H1 (cell line): ENCODE results near the gene DPEP1. TPM values are rescaled to one million over a fixed set of nuclear protein-coding genes. Genes with fewer than 3 reads are reported as not detected.

Experiments
- EGR1 ChIP-seq: IDR thresholded peaks from 2 replicates; pipeline ENCODE4 v1.6.1; 2011; ENCODE audit warnings: low read depth, low read length, borderline replicate concordance
- JUN ChIP-seq: IDR thresholded peaks from 2 replicates; pipeline ENCODE4 v1.6.1; 2011; ENCODE audit warnings: low read depth, mild to moderate bottlenecking, improper control_type of control experiment, low read length
- KDM1A ChIP-seq: fragments of 200-600, 300-600 bp; sonication (generic); IDR thresholded peaks from 2 replicates; pipeline ENCODE4 v1.7.1; 2016; ENCODE audit warnings: mild to moderate bottlenecking, low read length, borderline replicate concordance
- KDM5A ChIP-seq: fragments of 200-600 bp; IDR thresholded peaks from 2 replicates; pipeline ENCODE4 v1.7.1; 2012; ENCODE audit warnings: mild to moderate bottlenecking, low read length, inconsistent platforms, mixed read lengths
- MAFK ChIP-seq: IDR thresholded peaks from 2 replicates; pipeline ENCODE4 v1.6.1; 2012; ENCODE audit warnings: low read depth, mild to moderate bottlenecking, improper control_type of control experiment, low read length
- SP1 ChIP-seq: IDR thresholded peaks from 2 replicates; pipeline ENCODE4 v1.6.1; 2011; ENCODE audit warnings: low read depth, low read length
- polyA plus RNA-seq, 7 experiments: library from polyadenylated mRNA; depleted of rRNA in 3 of 7; stranded (reverse) in 5 of 7; unstranded in 2 of 7; fragments of >200 nt in 5 of 7; fragments of 200-250 nt in 2 of 7; gene quantifications; 1 replicate in 5 of 7; 2 replicates in 1 of 7; 4 replicates in 1 of 7; pipeline versions ENCODE4 v1.2.1 to v1.2.3, GENCODE V29; 2011 to 2013; ENCODE audit warnings: missing spikeins in 2 of 7, mixed read lengths in 2 of 7
- total RNA-seq: library from RNA; stranded (reverse); fragmentation: NEBNext Ultra II Directional; extraction: Animal tissue kit (Norgen Biotek cat#: 25700); gene quantifications from 2 replicates; pipeline ENCODE4 v1.2.1, GENCODE V29; 2021

DPEP1 gene
- total and polyA plus RNA-seq, 2 of the 8 experiments (the other 6 are each of a cell fraction or from before 2014, with no cell fraction given), result 2.8 to 3.1 TPM

DNA sequence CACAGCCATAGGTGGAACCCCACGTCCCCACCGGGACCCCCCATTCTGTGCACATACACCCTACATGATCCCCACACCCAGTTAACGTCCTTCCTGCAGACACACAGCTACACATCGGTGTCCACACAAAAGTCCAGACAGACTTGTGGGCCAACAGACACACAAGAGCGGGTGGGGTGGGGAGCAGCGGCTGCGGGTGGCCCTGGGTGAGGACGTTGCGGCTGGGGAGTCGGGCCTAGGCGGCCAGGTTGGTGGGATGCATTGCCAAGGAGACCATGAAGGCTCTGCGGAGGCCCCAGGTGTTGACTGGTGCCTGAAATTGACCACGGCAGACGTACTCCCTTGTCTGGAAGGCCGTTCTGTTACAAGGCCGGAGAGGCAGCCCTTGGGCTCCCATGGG, 8.7 kb upstream of the DPEP1 start (continued):
- no peak for TF ChIP-seq MAFK
- TF ChIP-seq SP1, result no peak
- no peak for TF ChIP-seq KDM5A
- no peak for TF ChIP-seq EGR1
- no peak for TF ChIP-seq JUN
- no peak for TF ChIP-seq KDM1A
